MM.1S (cell line): Measurements from ENCODE around the gene HSPB9.

Experiments used
- EZH2phosphoT487 ChIP-seq: fragments of 300-600 bp; sonication (generic); IDR thresholded peaks from 2 replicates; pipeline ENCODE4 v1.6.1; 2018; ENCODE audit warnings: antibody characterized with exemption, low read length
- TF ChIP-seq, protein P1 (sequence below): fragments of 300-600 bp; sonication (generic); IDR thresholded peaks from 2 replicates; pipeline ENCODE4 v1.5.1; 2016; ENCODE audit warnings: antibody characterized with exemption, low read length, mixed read lengths

DNA sequence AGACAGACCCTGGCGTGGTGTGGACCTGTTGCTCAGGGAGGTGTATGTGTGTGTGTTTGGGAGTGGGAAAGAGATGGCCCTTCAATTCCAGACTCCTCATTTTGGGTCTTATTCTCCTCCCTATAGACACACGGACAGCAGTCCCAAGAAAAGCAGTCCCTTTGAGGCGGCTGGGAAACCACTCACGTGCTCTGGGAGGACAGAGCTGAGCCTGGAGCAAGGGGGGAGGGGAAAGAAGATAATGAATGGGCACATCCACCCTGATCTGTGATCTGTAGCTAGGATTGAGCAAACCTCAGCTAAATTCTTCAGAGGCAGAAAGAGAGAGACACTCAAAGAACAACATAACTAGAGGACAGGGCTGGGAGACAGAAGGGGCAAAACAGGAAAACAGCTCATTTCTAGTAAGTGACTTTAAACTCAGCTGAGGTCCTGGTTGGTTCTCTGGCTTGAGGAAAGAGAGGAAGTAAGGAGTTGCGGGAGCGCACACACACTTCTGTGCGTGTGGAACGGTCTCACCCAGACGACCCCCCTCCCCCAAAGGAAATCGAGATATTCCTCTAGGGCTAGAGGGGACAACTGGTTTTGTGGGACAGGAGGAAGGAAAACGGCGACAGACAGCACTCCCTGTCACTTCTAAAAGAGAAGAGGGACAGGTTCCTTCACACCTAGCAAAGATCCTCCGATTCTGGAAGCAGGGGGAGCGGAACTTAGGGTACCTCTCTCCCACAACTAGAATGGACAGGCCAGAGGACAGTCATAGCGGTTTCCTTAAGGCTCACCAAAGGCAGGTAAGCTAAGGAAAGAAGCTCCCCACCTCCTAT lies 31.5 kb downstream of the HSPB9 start:
- TF ChIP-seq, protein P1, sequence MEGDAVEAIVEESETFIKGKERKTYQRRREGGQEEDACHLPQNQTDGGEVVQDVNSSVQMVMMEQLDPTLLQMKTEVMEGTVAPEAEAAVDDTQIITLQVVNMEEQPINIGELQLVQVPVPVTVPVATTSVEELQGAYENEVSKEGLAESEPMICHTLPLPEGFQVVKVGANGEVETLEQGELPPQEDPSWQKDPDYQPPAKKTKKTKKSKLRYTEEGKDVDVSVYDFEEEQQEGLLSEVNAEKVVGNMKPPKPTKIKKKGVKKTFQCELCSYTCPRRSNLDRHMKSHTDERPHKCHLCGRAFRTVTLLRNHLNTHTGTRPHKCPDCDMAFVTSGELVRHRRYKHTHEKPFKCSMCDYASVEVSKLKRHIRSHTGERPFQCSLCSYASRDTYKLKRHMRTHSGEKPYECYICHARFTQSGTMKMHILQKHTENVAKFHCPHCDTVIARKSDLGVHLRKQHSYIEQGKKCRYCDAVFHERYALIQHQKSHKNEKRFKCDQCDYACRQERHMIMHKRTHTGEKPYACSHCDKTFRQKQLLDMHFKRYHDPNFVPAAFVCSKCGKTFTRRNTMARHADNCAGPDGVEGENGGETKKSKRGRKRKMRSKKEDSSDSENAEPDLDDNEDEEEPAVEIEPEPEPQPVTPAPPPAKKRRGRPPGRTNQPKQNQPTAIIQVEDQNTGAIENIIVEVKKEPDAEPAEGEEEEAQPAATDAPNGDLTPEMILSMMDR = no peak
- TF ChIP-seq EZH2phosphoT487 = no peak
